GM12875 (cell line): Measurements from ENCODE around the gene SH2B2.

Experiments
- H3K4me3 ChIP-seq: one replicate; pipeline ENCODE4 v1.5.1; 2011; ENCODE audit warnings: low read depth, low read length, control low read depth
- CTCF ChIP-seq: IDR thresholded peaks from 2 replicates; pipeline ENCODE4 v1.5.1; 2011; ENCODE audit warnings: low read depth, mild to moderate bottlenecking, control low read depth, inconsistent platforms, low read length, moderate library complexity, borderline replicate concordance; ENCODE audit not compliant: insufficient read depth

The SH2B2 gene

DNA sequence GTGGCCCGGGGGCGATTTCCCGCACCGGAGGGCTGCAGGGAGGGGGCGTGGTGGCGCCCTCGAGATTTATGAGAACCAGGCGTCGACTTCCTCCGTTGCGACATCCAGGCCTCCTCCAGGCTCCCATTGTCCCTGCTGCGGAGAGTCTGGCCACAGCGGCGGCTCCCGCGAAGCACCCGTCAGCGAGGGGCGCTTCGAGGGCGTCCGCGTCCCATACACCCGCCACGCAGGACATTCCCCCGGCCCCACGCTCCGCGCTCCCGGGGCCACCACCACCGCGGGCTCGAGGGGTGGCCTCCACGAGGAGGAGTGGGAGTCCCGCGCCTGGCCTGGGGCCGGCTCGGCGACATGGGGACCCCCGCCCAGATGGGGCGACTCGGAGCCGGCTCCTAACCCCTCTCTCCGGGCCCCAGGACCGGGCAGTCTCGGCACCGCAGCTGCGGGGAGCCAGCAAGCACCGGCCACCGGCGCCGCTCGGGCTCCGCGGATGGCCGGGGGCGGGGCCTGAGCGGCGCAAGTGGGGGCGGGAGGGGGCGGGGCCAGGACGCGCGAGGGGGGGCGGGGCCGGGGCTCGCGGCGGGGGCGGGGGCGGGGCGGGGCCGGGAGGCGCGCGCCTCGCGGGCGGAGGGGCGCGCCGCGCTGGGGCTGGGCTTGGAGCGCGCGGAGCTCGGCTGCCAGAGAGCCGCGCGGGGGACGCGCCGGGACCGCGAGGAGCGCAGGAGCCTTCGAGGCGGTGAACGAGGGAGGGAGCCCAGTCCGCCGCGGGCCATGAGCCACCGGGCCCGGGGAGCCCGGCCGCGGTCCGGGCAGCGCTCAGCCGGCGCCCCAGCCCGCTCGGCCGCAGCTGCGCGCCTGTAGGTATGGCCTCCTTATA is at the start of gene SH2B2:
Gene SH2B2, plus strand, starts transcription at position 632 of the 874 bp plus-strand sequence. CDS start 13,683 bp downstream, outside the sequence.
- H3K4me3 ChIP-seq, result peak within 1 kb of the TSS; percentile 97
- no peak for TF ChIP-seq CTCF

GRCh38 chr7:102239206-102239820 is 47.4 kb upstream of the SH2B2 start:
- no peak for TF ChIP-seq CTCF
- no peak overlapping the region for H3K4me3 ChIP-seq

- TF ChIP-seq CTCF, result no peak
These were observed 45.2 kb upstream of the SH2B2 start for GRCh38 chr7:102241431-102241830.

DNA sequence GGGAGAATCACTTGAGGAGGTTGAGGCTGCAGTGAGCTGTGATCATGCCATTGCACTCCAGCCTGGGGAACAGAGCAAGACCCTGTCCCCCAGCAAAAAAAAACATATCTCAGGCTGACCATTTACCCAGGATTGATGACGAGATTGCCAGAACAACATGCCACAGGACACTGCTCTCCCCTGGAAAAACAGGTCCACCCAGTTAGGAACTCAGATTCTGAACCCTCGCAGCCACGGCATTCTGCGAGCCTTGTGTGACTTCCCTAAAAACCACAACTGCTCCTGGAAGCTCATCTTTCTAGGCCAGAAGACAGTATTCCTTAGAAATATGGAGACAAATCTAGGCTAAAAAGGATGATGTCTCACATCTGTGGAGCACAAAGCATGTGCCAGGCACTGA is 42.1 kb upstream of the SH2B2 start:
- H3K4me3 ChIP-seq, result no peak overlapping the region
- TF ChIP-seq CTCF, result no peak

More at GRCh38 chr7:102241431-102241830, 45.2 kb upstream of the SH2B2 start:
- no peak overlapping the region for H3K4me3 ChIP-seq

GRCh38 chr7:102248081-102248455 is 38.6 kb upstream of the SH2B2 start:
- no peak for TF ChIP-seq CTCF
- no peak overlapping the region for H3K4me3 ChIP-seq

GRCh38 chr7:102248456-102249395 is 37.9 kb upstream of the SH2B2 start:
- H3K4me3 ChIP-seq, result no peak overlapping the region
- no peak for TF ChIP-seq CTCF
